22Rv1 (cell line): ENCODE data around the gene XXYLT1.

Experiments
- H3K27ac ChIP-seq: fragments of 450-650 bp; 2 replicates; pipeline ENCODE4 v1.5.1; 2017
- ZFX ChIP-seq: fragments of 450-650 bp; IDR thresholded peaks from 2 replicates; pipeline ENCODE4 v1.6.1; 2017; ENCODE audit warnings: antibody characterized with exemption, borderline replicate concordance
- TF ChIP-seq, protein P1 (sequence below): fragments of 450-650 bp; IDR thresholded peaks from 2 replicates; pipeline ENCODE4 v1.5.1; 2017; ENCODE audit warnings: mild to moderate bottlenecking

The XXYLT1 gene

DNA sequence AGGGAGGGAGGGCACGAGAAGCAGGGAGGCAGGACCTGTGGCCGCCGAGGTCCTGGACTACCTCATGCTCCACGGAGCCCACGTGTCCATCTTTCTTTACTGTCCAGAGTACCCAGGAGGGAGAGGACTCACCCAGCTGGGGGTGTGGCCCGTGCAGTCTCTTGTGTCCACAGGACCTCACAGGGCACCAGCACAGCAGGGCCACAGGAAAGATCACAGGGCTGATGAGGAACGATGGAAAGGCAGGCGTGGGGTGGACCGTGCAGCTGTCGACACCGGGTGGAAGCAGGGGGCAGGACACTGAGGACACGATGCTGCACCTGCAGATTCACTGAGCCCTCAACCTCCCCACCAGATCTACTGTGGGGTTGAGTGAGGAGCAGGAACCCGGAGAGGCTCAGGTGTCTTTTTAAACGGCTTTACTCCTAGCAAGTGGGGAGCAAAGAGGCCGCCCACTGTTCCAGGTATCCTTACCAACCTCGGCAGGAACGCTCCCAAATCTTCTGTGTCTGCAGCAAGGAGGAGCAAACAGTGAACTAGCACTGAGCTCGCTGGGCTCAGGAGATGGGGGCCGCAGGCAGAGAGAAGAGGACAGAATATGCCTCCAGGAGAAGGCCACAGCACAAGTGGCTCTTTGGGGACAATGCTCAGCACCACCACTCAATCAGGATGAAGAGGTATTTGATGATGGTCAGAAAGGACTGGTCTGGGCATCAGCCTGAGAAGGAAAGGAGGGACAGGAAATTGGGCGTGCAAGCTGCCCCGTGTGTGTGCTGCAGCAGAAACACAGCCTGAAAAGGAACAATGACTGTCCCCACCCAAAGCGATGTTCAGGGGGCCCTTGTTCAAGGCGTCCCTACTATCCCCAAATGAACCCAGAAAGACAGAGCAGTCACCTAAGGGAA is 198.8 kb downstream of the XXYLT1 start:
- no peak overlapping the region for H3K27ac ChIP-seq
- TF ChIP-seq ZFX = no peak
- TF ChIP-seq, protein P1, sequence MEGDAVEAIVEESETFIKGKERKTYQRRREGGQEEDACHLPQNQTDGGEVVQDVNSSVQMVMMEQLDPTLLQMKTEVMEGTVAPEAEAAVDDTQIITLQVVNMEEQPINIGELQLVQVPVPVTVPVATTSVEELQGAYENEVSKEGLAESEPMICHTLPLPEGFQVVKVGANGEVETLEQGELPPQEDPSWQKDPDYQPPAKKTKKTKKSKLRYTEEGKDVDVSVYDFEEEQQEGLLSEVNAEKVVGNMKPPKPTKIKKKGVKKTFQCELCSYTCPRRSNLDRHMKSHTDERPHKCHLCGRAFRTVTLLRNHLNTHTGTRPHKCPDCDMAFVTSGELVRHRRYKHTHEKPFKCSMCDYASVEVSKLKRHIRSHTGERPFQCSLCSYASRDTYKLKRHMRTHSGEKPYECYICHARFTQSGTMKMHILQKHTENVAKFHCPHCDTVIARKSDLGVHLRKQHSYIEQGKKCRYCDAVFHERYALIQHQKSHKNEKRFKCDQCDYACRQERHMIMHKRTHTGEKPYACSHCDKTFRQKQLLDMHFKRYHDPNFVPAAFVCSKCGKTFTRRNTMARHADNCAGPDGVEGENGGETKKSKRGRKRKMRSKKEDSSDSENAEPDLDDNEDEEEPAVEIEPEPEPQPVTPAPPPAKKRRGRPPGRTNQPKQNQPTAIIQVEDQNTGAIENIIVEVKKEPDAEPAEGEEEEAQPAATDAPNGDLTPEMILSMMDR = no peak

DNA sequence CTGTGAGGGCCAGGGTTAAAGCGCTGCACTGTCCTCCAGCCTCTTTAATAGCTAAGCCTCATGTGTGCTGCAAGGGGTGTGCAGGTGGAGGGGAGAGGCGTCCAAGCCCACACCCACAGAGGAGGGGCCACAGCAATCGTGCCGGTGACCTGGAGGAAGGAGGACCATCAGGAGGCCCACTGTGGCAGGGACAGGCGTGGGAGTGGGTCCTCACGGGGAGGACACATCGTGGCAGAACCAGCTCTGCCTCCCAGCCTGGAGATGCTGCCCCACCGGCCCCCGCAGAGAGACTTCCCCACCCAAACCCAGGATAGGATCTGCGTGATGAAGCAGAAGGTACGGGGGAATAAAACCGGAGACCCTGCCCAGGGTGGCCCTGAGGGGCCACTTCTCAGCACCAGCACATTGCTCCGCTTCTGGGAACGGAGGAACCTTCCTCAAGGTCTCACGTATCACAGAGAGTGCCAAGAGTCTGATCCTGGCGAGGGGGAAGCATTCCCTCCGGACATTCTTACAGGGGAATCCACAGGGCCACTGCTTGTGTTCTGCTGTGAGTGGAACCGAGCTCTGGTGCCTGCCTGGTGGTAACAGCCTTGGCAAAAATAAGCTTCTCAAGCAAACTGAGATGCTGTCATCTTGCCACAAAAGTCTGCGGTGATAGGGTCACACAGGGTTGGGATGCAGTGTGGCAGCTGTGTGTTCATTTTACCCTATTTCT is 199.8 kb downstream of the XXYLT1 start:
- H3K27ac ChIP-seq = no peak overlapping the region
- TF ChIP-seq, protein P1 = no peak
- TF ChIP-seq ZFX = no peak

DNA sequence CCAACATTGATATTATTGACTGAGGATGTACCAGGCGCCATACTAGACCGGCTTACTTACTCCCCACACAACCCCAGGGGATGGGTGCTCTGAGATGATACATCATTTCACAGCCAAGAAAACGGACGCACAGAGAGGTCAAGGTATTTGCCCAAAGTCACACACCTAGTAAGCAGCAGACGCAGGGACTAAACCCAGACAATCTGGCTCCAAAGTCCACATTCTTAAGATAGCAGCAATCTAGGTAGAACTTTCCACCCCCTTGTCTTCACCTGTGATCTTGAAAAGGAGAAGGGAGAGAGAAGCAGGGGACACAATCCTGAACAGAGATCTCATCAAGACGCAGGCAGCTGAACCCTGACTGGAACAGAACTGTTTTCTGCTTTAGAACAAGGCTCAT is 200.6 kb downstream of the XXYLT1 start:
- H3K27ac ChIP-seq = no peak overlapping the region
- no peak for TF ChIP-seq ZFX
- TF ChIP-seq, protein P1 = no peak

DNA sequence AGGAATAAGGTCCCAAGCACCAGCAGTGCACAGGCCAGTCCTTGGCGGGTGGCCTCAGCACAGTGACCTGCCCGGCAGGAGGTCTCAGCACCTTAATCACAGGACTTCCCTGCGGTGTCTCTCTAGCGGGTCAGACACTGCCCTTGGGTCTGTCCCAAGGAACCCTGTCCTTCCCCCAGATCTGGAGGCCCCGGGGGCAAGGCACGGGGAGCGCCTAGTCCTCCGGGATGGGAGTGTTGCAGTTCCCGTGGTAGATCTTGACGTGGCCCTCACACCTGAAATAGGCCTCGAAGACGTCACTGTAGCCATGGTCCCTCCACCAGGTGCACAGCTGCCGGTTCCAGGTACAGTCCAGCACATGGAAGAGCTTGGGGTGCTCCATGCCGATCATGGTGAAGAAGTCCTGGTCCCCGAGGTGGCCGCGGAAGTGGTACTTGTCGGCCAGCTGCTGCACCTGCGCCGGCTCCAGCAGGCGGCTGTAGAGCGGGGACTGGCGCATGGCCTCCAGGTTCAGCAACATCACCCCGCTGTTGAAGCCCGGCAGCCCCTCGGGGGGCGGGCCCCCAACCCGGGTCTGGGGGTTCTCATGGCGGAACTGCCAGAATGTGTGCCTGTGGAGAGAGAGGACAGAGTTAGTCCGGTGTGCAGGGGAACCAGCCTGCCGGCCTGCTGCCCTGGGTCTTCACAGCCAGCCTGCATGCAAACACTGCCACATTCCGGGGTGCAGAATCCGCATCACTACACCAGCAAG is 201.3 kb downstream of the XXYLT1 start:
- TF ChIP-seq, protein P1 = no peak
- TF ChIP-seq ZFX = no peak
- no peak overlapping the region for H3K27ac ChIP-seq

DNA sequence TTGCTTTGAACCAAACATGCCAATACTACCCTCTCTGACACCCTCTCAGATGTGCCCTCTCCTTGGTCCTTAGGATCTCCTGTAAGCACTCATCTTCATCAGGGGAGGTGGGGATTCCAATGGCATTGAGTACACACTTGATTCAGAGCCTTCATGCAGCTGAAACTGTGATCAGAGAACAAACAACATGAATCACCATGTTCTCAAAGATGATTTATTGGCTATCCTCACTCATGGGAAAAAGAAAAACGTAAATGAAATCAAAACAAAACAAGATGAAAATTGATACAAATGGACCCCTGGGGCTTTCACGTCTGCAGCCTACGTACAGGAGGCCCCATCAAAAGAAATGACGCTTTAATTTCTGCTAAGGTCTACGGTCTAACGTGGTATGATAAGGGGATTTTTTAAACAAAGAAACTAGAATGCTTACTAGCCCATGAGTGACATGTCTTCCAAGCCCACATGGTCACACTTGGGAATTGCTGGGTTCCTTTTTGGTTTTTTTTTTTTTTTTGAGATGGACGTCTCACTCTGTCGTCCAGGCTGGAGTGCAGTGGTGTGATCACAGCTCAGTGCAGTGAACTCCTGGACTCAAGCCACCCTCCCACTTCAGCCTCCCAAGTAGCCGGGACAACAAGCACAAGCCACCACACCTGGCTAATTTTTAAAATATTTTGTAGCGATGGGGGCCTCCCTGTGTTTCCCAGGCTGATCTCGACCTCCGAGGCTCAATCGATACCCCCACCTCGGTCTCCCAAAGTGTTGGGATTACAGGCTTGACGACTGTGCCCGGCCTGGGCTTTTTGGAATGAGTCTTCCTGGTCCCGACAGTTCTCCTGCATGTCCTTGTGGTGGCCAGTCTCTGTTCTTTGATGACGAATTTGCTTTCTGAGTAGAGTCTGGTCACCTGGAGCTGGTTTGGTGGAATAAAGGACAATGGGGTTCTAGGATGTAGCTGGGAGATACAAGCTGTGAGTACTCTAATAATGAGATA is 202.6 kb downstream of the XXYLT1 start:
- TF ChIP-seq, protein P1 = no peak
- no peak for TF ChIP-seq ZFX
- no peak overlapping the region for H3K27ac ChIP-seq

DNA sequence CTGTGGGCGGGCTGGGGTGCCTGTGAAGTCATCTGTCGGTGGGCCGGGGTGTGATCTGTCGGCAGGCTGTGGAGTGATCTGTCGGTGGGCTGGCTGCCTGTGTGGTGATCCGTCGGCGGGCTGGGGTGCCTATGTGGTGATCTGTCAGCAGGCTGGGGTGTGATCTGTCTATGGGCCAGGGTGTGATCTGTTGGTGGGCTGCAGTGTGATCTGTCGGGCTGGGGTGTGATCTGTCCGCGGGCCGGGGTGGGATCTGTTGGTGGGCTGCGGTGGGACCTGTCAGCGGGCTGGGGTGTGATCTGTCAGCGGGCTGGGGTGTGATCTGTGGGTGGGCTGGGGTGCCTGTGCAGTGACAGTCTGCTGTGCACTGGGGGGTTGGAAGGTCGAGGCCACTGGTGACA is 204.5 kb downstream of the XXYLT1 start:
- TF ChIP-seq, protein P1 = no peak
- TF ChIP-seq ZFX = no peak
- no peak overlapping the region for H3K27ac ChIP-seq
